ENCODE results near the gene NT5C.
"Not testable (repeated sequence)": the region's sequence is repeated elsewhere in the genome, so short reads cannot be mapped to it uniquely, and the experiment has no call there.

GRCh38 chr17:75127936-75128335 lies 3.6 kb downstream of the NT5C start:
- not testable (repeated sequence) for TF ChIP-seq EZH2 (IDR thresholded peaks at IDR 0.05); POLR2AphosphoS5 (IDR thresholded peaks at IDR 0.05; ENCODE audit: borderline replicate concordance, low read depth, low read length); FOXP2 (optimal IDR thresholded peaks at IDR 0.05; ENCODE audit: control extremely low read depth, extremely low read length, insufficient read depth)

Data from SK-N-MC (cell line).